ENCODE data around the gene TMEM250.
"Not testable (repeated sequence)": the region's sequence is repeated elsewhere in the genome, so short reads cannot be mapped to it uniquely, and the experiment has no call there.

Gene TMEM250

GRCh38 chr9:136111190-136111589 is 7.5 kb downstream of the TMEM250 start:
- no peak for DNase-seq (ENCODE audit: low read depth)

GRCh38 chr9:136110082-136111061 is 8.3 kb downstream of the TMEM250 start:
- no peak for DNase-seq (ENCODE audit: low read depth)

- DNase-seq (ENCODE audit: low read depth), result peak; percentile 37
Observed at GRCh38 chr9:136109351-136110081, 9.2 kb downstream of the TMEM250 start.

- no peak for DNase-seq (ENCODE audit: low read depth)
Observed at GRCh38 chr9:136108648-136109266, 9.9 kb downstream of the TMEM250 start.

GRCh38 chr9:136107953-136108647 is 10.6 kb downstream of the TMEM250 start:
- no peak for DNase-seq (ENCODE audit: low read depth)

GRCh38 chr9:136107155-136107952 is 11.3 kb downstream of the TMEM250 start:
- DNase-seq (ENCODE audit: low read depth), result no peak

GRCh38 chr9:136105398-136106135 is 13.1 kb downstream of the TMEM250 start:
- DNase-seq (ENCODE audit: low read depth), result no peak

- no peak for DNase-seq (ENCODE audit: low read depth)
Observed at GRCh38 chr9:136104916-136105315, 13.8 kb downstream of the TMEM250 start.

- DNase-seq (ENCODE audit: low read depth), result no peak
Observed at GRCh38 chr9:136104488-136104800, 14.2 kb downstream of the TMEM250 start.

GRCh38 chr9:136103651-136104487 is 14.8 kb downstream of the TMEM250 start:
- no peak for DNase-seq (ENCODE audit: low read depth)

GRCh38 chr9:136101615-136102074 is 17.0 kb downstream of the TMEM250 start:
- not testable (repeated sequence) for DNase-seq (ENCODE audit: low read depth)

- DNase-seq (ENCODE audit: low read depth), result no peak
Observed at GRCh38 chr9:136100700-136101614, 17.7 kb downstream of the TMEM250 start.

- no peak for DNase-seq (ENCODE audit: low read depth)
Observed at GRCh38 chr9:136099542-136099941, 19.1 kb downstream of the TMEM250 start.

GRCh38 chr9:136098844-136099243 is 19.8 kb downstream of the TMEM250 start:
- no peak for DNase-seq (ENCODE audit: low read depth)

GRCh38 chr9:136098210-136098609 is 20.5 kb downstream of the TMEM250 start:
- DNase-seq (ENCODE audit: low read depth), result no peak

GRCh38 chr9:136096505-136097001 is 22.1 kb downstream of the TMEM250 start:
- no peak for DNase-seq (ENCODE audit: low read depth)

GRCh38 chr9:136095070-136096058 is 23.3 kb downstream of the TMEM250 start, which contains the start of gene NACC2:
Gene NACC2 (minus strand): TSS chr9:136095289. CDS start chr9:136050521, 44,768 bp downstream.
- no peak for DNase-seq (ENCODE audit: low read depth)

All from GM04503 (cell line).